Activated T-helper 1 cell treated with Interleukin-2 at 50 U/mL for 16 hours (primary cell): ENCODE data around the gene MATN4.

Experiments
- DNase-seq: peaks from one replicate; pipeline ENCODE4 v3.0.0-alpha.2; 2020; ENCODE audit warnings: low read depth

Gene MATN4

DNA sequence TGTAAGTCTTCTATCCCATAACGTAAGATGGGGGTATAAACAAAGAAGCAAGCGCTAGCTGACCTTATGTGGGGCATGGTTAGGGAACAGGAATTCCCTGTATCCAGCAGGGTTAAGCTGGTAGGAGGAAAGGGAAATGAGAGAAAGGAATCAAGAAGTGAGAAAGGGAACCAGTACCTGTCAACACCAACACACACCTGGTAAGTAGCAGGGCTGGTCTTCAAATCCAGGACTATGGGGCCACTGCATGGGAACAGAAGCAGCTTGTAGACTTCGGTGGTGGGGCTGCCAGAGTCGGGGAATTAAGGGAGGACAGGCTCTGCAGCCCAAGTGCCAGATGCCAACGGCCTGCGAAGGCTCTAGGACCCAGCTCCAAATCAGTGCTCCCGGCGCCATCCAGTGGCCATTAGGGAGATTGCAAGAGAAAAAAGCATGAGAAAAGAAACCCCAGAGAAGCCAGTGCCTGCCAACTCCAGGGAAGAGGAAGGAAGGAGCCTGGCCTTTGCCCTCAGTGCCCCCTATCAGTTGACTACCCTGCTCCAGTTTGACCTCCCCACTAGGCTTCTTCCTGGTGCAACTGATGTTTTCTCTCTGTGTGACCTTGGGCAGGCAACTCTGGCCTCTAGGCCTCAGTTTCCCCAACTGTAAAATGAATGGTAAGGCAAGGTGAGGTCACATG lies 17.3 kb downstream of the MATN4 start:
- peak; percentile 26 for DNase-seq

DNA sequence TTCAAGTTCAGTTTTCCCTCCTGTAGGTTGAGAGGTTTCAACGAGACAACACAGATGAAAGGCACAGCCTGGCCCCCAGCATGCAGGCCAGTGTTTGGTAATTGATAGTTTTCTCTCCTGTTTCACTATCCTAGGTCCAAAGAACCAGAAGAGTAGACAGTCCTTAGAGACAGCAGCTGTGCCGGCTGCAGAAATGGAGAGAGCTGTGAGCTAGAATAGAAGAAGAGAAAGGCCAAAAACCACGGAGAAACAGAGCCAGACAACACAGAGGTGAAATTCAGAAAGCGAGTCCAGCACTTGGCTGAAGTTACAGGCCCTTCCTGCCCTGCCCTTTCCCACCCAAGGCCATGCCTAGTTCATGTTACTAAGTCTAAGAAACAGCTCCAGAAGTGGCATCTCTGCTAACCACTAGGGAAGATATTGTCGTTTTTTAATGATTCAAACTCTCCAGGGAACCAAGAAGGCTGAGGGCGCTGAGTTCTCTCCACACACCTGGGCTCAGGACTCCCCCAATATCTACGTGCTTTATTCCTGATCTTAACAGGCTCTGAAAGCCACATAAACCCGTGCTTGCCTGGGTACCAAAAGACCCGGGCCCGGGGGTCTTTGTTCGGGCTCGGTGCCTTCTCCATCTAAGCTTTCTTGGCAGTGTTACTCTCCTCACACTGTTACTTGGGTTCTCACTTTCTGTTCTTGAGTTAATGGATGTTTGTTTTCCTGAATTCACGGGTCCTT lies 18.0 kb downstream of the MATN4 start:
- no peak for DNase-seq

DNA sequence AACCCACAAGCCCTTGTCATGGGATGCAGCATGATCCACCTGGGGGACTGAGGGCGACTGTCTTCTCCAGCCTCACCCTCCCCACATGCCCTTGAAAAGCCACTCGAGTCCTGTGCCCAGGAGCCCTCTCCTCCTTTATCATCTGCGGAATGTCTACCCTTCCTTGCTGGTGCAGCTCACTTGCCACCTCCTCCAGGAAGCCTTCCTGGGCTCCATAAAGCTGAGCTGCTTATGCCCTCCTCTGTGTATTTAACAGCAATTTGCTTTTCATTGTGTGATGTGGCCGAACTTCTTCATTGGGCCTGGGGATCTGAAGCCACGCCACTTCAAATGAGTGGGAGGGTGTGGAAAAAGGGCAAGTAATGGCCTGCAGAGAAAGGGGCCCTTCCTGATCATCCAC lies 19.2 kb downstream of the MATN4 start:
- DNase-seq, result no peak

DNA sequence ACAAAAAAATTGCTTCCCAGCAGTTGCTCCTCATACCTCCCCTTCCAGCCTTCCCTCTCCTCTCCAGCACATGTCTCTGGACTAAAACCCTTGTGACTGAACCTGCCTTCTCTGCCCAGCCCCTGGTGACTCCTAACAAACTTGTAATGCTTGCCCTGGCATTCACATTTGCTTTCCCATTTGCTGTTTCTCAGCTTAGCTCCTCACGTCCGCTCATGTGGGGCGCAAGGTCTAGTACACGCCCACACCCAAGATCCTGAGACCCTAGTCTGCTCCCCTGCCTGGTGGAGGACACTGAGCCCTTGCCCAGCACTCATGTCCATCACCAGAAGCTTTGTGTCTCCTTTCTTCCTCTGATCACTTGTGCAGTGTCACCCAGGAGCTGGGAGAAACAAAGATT lies 19.7 kb downstream of the MATN4 start:
- DNase-seq, result no peak

DNA sequence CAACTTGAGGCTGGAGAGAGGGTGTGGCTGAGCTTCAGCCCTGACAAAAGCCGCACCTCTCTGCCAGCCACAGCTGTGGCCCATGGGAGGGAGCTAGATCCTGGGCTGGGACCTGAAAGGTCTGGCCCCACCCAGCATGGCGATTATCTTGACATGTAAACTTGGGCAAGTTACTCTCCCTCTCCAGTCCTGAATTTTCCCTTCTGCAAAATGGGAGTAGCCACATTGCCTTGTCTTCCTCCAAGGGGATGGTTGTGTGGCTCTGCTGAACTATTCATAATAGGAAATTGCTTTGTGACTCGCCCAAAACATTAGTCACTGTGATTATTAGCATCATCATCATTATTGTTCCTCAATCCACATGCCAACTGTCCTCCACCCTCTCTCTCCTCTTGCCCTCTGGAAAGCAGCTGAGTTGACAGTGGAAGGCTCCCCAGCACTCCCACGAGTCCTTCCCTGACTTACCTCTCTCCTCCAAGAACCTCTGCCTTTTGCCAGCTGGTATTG lies 24.5 kb downstream of the MATN4 start:
- DNase-seq, result no peak

DNA sequence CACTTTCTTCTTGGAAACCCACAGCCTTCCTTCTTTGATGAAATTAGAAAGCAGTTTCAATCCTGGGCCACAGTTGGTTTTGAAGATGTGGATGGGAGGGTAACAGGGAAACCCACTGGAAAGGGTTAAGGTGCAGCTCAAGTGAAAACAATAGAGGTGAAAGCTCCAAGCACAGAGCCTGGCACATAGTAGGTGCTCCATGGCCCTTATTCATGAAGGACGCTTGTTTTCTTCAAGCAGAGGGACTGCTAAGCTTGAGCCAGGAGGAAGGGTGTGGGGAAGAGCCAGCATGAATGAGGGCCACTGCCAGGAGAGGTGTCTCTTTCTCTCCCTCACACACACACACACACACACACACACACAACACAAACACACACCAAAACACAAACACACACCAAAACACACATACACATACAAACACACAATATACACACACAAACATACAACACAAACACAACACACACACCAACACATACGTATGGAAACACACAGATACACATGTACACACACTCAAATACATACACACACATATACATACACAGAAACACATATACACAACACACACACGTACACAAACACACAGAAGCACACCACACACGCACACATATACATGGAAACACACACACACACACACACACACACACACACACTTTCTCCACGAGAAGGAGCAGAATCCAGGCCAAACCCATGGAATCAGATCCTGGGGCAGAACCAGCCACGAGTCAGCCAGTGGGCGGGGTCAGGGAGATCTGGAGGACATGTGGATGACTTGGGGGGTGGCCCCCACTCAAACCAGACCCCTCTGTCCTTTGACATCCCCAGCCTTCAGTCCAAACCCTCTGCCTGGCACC lies 25.2 kb downstream of the MATN4 start:
- DNase-seq, result no peak

DNA sequence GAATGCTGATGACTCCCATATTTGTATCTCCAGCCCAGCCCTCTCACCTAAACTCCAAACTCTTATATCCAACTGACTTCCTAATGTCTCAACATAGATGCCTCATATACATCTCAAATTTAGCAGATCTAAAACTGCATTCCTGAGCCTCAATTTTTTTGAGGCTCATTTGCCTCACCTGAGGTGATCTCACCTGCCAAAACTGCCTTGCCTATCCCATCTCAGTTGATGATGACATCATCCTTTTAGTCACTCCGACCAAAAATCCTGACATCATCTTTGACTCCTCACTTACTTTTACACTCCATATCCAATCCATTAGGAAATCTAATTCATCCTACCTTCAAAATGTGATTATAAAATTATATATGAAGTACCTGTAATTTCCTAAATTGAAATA lies 28.1 kb downstream of the MATN4 start:
- DNase-seq, result no peak

DNA sequence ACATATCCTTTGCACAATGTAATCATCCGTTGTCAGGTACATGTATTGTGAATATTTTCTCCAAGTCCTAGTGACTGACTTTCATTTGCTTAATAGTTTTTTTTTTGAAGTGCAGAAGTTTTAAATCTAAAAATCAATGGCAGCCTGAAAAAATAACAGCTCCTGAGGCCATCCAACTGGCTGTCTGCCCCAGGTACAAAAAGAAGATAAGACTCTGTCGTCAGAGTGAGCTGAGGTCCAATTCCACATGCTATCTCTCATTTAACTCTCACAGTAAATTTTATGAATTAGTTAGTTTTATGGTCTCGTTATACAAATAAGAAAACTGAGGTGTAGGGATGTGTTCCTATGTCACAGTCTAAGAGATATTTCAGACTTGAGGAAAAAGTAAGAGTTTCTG lies 32.8 kb downstream of the MATN4 start:
- no peak for DNase-seq

DNA sequence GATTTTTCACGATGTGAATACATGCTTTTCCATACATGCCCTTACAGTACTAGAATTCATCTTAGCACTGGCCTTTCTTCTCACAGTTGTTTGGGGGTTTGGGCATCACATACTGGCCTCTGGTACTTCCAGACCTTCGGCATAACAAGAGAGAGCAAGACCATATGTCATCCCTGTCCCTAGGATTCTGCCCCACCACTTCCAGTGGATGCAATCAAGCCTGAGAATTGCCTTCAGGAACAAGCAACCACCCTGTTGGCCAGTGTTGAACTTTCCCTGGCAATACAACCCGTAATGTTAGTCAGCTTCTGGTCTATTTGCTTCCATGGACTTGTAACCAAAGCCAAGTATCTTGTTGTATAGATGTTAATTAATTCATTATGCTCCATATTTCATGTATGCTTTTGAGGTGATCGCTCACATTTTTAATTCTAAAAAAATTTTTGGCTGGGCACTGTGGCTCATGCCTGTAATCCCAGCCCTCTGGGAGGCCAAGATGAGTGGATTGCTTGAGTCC lies 38.3 kb downstream of the MATN4 start:
- no peak for DNase-seq

DNA sequence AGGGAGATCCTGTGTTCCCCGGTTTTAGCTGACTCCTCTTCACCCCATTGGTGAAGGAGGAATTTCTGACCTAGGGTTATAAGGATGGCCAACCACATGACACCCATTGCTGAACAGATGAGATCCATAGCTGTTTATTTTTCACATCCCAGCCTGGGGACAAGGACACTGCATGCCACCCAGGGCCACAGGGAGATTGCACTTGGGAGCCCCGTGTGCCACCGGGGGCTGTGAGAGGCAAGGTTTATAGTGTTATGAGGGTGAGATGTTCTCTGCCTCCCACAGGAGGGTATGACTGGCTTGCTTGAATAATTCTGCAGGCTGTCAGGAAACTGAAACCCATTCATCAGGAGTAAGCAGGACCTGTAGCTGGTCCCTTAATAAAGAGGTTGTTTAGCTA lies 39.0 kb downstream of the MATN4 start:
- no peak for DNase-seq

DNA sequence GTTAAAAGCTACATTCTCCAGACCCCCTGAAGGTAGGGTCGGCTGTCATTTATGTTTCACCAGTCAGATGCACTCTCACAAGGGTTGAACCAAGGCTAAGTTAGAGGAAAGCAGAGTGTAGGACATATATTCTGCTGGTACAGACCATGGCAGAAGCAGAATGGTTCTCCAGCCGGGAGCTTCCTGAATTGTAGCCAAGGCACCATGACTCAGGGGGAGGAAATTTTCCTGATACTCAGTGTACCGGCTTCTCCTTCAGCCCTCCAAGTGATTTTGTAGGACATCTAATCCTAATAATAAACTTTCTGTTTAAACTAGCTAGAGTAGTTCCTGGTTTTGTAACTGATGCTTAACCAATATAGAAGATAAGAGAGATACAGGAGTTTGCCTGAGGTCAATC lies 39.6 kb downstream of the MATN4 start:
- no peak for DNase-seq

DNA sequence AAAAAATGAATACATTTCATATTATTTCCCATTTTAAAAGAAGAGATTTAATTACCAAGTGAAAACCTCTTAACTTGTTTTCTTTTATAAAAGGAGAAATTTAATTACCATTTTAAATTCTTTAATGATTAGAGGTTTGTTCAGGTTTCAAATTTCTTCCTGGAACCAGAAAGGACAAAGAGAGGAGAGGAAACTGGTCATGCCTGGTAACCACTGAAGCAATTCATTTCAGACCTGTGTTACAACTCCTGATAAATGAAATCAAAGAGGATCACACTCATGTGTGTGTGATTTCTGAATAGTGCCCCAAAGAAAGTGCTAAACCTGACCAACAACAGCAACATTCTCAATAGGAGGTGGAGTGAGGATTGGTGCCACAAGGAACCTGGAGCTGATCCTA lies 41.1 kb downstream of the MATN4 start:
- DNase-seq, result no peak

DNA sequence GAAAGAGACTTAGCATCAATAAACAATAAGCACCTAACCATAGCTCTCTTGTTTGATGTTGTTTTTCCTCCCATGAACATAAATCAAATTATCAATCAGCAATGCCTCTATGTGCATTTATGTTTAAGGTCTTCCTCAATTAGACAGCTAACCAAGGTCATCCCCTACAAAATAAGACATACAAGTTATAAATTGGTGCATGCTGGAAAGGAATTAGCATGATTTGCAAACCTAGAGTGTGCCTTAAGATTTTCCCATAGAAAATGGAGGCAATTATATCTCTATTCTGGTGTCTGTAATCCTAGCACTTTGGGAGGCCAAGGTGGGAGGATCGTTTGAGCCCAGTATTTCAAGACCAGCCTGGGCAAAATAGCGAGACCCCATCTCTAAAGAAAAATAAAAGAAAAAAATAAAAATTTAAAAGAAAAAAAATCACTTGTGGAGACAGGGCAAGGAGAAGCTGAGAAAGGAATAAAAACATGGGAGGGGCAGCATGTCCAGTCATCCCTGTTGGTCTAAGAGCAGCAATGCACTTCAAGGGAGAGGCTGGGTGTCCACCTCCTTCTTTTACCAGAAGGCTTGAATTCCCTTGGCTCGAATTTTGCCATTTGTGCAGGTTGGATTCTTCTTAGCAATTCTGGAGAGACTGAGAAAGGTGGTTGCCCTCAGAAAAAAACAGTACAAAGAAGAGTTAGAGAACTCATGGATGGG lies 44.4 kb downstream of the MATN4 start:
- no peak for DNase-seq

DNA sequence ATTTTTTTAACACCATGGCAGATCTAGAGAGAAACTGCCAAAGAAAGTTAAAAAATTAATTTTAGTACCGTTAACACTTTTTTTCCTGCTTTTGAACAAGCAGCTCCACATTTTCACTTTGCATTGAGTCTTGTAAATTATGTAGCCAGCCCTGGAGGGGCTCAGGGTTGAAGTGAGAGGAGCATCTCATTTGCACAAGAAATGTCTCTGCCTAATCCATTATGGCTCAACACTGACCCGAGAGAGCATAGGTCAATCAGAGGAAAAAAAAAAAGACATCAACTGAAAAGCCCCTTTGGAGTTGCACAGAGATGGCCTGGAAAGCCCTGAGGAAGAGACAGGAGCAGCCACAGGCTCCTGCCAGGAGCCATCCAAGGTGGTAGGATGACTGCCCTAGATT lies 49.4 kb downstream of the MATN4 start:
- DNase-seq, result no peak

DNA sequence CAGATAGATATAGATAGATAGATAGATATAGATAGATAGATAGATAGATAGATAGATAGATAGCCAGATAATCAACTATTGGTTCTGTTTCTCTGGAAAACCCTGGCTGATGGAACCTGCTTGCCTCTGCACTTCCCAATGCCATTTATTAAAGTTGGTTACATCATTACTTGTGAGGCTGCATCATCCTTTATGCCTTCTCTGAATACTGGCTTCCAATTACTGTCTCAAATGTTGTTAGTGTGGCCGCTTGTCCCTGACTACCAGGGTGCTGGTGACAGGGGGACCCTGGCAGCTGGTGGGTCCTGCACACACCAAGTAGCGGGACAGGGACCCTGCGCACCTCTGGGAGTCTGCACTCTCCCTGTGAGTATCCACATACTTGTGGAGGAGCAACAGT lies 49.8 kb downstream of the MATN4 start:
- DNase-seq, result no peak

DNA sequence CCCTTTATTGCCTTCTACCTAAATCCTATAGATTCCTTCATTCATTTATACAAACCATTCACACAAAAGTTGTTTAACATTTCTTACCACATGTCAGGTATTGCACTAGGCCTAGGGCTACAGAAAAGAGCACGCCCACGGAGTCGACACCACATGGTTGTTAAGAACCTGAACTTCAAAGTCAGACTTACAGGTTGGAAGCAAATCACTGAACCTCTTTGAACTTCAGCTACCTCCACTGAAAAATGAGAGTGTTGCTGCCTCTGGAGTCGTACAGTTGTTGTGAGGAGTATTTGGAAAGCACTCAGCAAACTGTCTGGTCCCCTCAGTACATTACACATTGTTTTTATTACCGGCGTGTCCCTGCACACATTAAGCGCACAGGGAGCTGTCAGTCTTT lies 50.4 kb downstream of the MATN4 start:
- no peak for DNase-seq

DNA sequence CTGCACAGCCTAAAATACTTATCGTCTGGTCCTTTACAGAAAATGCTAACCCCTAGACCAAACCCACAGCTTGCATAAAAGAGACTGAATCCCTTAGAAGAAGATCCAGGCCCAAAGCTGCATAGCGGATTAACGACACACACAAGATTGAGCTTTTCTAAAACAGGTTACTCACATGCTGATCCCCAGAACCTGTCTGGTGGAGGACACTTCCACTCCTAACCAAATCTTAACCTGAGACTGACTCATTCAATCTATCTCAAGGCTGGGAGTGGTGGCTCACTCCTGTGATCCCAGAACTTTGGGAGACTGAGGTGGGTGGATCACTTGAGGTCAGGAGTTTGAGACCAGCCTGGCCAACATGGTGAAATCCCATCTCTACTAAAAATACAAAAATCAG lies 50.9 kb downstream of the MATN4 start:
- no peak for DNase-seq

DNA sequence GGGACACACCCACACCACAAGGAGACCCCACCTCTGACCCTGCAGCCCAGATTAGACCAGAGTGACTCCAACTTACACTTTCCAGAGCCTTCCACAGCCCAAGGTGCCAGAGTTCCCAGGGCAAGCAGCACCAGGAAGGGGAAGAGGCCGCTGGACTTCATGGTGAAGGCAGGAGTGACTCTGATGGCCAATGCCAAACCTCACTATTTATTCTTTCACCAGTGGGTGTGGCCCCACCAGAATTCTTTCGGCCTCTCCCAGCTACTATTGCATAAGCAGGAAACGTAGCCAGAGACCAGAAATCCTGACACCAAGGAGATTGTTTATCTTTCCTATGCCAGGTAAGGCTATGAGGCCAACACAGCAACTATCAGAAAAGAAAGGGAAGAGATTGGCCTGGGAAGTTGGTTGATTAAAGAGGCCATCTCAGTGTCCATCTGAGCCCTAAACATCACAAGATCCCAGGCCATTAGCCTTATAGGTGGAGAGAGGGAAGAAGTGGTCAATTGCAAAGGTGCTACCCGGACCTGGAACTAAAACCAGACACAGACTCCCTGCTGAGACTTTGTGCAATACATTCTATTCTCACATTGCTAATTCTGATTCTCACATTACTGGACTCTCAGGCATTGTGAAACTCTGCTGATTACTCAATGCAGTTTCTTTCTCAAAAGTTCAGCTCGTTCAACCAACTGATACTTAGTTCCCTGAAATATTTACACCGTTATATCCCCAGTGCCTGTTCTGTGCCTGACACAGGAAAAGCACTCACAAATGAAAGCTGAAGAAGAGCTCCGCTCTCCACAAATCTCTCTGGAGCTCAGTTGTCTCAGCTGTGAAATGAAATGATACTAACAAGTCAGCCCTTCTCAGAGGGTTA lies 53.5 kb downstream of the MATN4 start, which contains the start of gene SLPI:
Gene SLPI, minus strand, starts transcription at position 182 of the 880 bp plus-strand sequence. Its CDS starts 21 bp downstream, at position 161.
- DNase-seq, result no peak

DNA sequence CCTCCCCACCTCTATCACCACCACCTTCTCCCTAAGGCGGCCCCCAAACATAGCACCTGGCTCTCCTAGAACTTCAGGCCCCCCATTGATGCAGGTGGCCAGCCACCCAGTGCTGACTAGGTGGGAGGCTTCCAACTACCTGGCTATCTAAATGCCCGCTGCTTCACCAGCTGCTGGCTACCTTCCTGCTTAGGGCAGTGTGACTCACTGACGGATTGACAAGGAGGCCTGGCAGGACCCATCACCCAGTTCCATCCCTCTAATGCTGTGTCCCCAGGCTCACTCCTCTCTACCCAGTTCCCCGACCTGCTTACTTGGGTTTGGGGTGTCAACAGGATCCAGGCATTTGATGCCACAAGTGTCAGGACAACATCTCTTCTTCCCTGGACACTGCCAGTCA lies 54.8 kb downstream of the MATN4 start:
- no peak for DNase-seq

DNA sequence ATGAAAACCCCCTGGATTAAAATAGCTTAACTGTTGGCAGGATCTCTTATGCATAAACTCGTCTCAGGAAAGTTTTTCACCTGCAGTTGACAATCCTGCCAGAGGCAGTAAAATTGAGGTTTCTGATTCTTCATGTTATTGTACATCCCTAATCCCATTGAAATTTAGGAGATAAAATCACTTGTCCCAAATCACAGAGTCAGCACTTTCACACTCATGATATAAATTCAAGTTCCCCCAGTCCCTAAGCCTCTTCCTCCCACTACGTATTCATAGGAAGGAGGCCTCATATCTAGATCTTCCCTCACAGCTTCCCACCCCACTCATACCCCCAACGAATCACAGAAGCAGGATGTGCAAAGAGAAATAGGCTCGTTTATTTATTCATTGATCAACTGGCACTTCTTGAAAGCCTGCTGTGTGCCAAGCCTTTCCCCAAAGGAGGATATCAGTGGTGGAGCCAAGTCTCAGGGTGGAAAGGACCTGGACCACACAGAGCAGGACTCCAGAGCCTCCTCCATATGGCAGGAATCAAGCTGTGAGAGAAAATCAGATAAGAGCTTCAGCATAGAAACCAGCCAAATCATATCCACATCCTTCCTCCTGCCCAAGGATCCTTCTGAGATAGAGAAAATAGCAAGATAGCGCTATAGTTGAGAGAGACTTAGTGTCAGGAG lies 56.1 kb downstream of the MATN4 start:
- no peak for DNase-seq
